NCI-H128 (cell line): Measurements from ENCODE around the gene APOA5.
"Not testable (repeated sequence)": the region's sequence is repeated elsewhere in the genome, so short reads cannot be mapped to it uniquely, and the experiment has no call there.

Source experiments
- DNase-seq: peaks from one replicate; lab custom pipeline; 2025; ENCODE audit not compliant: unreplicated experiment; lab: John Stamatoyannopoulos, UW

APOA5 gene

DNA sequence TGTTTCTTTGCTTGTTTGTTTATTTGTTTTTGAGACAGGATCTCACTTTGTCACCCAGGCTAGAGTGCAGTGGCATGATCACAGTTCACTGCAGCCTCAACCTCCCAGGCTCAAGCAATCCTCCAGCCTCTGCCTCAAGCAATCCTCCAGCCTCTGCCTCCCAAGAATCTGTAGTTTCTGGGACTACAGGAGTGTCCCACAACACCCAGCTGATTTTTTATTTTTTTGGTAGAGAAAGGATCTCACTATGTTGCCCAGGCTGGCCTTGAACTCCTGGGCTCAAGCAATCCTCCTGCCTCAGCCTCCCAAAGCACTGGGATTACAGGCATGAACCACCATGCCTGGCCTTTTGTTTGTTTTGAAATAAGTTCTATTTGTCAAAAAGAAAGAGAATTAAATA lies 10.0 kb upstream of the APOA5 start:
- DNase-seq: not testable (repeated sequence)

DNA sequence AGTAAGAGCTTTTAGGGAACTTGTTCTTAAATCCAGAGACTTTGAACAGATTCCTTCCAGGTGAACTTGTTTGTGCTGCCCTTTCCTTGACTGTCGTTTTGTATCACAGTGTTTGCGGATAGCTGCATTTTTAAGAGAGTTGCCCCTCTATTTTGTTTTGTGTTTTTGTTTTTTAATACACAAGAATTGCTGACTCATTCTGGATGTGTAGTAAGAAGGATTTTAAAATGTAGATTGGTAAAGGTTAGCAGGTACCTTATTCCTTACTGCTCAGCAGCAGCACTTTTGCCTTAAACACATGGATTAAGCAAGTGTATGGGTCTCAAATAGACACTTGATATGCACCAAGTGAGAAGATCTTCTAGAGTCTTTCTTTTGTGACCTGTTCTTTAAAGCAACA lies 8.9 kb upstream of the APOA5 start:
- DNase-seq: no peak

DNA sequence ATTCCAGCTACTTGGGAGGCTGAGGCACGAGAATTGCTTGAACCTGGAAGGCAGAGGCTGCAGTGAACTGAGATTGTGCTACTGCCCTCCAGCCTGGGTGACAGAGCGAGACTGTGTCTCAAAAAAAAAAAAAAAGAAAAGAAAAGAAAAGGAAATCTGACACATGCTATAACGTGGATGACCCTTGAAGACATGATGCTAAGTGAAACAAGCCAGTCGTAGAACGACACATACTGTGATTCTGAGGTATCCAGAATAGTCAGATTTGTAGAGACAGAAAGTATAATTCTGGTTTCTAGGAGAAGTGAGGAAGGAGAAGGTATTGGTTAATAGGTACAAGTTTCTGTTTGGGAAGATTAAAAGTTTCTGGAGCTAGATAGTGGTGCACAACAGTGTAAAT lies 6.7 kb upstream of the APOA5 start:
- no peak for DNase-seq

DNA sequence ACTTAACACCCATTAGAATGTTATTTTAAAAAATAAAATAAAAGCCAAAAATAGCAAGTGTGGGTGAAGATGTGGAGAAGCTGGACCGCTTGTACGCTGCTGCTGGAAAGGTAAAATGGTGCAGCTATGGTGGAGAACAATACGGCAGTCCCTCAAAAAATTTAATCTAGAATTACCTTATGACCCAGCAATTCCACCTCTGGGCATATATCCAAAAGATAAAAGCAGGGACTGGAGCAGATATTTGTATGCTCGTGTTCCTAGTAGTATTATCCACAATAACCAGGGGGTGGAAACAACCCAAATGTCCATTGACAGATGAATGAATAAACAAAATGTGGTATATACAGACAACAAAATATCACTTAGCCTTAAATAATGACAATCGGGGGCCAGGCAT lies 6.1 kb upstream of the APOA5 start:
- no peak for DNase-seq

DNA sequence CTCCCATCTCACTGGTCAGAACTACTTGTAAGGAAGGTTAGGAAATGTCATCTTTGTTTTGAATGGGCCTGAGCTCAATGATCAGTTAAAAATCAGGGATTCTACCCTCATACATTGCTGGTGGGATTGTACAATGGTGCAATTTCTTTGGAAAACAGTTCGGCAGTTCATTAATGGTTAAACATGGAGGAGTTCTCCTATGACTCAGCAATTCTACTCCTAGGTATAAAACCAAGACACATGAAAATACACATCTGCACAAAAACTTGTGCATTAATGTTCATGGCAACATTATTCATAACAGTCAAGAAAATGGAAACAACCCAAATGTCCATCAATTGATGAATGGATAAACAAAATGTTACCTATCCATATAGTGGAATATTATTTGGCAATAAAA lies 4.9 kb upstream of the APOA5 start:
- DNase-seq: no peak

DNA sequence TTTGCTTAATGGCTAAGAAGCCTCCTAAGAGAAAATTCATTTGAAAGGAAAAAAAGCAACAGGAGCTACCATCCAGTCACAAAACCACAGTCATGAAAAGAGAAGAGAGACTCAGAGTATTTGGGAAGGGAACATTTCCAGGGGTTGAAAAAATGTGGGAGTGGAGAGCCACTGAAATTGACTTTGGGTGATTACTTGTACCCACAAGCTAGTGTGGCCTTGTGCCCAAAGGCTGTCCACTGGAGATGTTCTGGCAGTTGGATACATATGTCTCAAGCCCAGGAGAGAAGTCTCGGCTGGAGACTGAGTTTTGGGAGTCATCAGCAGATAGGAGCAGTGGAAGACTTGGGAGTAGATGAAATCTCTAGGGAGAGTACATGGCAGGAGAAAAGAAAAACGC lies 3.2 kb upstream of the APOA5 start:
- no peak for DNase-seq

DNA sequence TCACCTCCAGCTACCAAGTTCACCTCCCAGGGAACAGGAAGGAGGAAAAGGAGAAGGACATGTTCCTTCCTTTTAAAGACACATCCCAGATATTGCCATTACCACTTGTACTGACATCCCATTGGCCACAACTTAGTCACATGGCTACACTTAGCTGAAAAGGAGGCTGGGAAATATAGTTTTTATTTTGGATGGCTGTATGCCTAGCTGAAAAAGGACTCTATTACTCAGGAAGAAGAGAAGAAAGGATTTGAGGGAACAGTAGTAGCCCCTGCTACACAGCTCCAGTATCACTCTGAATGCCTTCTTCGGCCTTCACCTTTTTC lies 2.1 kb upstream of the APOA5 start:
- DNase-seq: no peak

DNA sequence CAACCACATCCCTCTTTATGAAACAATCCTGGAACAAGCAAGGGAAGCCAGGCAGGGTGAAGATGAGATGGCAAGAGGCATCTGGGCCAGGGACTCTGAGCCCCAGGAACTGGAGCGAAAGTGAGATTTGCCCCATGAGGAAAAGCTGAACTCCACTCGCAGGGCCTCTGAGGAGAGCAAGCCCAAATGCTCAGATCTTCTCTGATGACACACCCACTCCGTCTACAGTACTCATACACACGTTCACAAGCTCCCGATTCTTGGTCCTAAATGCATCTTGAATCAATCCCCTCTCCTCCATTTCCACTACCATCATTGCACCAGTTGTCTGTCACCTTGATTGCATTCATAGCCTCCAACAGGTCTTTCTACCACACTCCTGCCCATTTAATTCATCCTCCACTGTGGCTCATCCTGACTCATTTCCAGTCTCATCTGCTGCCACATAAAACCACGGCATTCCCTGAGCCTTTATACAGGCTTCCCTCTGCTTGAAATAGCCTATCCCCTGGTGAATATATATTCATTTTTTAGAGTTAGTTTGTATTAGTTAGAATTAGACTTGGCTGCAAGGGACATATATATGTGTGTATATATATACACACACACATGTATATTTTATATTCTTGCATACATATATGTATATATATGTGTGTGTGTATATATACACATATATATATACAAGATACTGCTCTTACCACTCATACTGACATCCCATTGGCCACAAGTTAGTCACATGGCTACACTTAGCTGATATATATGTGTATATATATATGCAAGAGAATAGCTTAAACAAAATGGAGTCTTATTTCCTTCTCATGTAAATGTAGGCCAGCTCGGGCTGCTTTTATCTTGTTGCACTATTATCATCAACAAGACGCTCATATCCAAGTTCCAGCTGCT lies 1.4 kb upstream of the APOA5 start:
- DNase-seq: no peak

DNA sequence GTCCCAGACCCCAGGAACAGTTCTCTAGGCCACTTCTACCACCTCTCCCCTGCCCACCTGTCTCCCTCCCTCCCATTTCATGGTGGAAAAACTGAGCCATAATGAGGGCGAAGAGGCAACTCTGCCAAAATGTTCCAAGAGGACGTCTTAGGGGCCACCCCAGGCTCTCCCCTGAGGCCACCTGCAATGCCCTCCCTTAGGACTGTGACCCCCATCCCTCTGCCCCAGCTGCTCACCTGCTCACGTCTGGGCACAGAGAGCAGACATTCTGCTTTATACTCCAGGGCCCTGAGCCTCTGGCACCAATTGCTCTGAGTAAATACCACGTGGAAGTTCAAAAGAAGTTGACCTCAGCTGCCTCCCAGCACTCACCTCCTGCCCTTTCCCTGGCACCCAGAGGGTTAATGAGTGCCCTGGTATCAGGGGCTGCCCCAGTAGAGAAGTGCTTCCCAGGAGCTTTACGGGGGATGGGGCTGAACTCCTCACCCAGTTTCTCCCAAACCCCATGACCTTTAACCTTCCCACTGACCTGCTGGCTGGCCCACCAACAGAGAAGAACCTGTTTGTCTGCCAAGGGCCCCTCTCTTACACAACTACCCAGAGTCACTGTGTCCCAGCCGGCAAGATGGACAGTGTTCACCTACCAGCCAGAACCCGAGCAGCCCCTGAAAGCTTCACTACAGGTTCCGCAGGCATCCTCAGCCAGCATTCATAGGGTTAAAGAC lies 627 bp upstream of the APOA5 start:
- DNase-seq: no peak

DNA sequence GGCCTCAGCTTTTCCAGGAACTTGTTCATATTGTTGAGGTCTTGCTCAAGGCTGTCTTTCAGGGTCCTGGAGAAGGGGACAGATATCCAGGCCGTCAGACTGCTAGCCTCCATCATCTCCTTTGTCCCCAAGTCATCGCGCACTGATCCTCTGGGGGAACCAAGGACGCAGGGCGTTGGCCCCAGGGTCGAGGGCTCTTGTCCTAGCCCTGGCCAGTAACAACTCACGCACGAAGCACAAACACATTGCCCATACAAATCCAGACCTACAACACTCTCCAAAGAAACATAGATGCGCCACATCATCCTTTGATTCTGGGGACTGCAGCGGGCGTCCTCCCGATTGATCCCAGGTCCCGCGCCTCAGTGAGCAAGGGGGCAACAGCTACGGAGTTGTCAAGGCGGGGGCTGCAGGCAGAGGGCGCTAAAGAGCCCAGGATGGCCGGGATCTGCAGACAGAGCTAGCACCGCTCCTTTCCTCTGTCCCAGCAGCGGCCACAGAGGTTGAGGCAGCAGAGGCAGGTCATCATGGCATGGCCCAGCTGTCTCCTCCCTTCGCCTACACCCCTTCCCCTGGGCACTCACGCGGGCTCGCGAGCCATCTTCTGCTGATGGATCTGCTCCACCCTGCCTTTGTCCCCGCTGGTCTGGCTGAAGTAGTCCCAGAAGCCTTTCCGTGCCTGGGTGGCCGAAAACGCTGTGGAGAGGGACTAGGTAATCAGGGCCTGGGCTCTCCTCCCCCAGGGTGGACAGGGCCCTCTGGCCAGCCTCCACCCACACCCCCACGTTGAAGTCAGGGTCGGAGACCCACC lies 472 bp downstream of the APOA5 start:
- peak; percentile 33 for DNase-seq

DNA sequence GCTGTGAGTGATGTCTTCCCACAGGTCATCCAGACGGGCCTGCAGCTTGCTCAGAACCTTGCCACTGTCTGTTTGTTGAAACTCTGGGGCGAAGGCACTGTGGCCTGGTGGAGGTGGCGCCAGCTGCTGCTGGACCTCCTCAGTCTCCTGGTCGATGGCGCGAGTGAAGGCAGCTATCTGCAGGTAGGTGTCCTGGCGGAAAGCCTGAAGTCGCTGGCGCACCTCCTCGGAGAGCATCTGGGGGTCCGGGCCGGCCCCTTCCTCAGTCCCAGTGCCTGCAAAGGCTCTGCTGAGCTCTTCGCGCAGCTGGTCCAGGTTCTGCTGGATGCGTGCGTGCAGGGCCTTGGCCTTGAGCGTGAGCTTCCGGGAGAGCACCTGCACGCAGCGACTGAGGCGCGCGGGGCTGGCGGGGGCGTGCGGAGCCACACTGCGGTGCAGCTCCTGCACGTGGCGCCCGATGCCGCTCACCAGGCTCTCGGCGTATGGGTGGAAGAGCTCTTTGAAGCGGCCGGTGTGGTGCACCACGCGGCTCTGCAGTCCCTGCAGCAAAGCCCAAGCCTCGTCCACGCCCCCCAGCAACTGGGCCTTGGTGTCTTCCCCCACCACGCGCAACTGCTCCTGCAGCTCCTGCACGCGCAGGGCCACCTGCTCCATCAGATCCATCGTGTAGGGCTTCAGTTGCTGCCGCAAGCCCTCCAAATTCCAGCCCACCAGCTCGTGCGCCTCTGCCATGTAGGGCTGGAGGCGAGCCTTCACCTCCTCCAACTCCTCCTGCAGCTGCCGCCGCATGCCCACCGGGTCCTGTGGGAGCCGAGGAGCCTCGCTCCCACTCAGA lies 1.3 kb downstream of the APOA5 start:
- DNase-seq: no peak

DNA sequence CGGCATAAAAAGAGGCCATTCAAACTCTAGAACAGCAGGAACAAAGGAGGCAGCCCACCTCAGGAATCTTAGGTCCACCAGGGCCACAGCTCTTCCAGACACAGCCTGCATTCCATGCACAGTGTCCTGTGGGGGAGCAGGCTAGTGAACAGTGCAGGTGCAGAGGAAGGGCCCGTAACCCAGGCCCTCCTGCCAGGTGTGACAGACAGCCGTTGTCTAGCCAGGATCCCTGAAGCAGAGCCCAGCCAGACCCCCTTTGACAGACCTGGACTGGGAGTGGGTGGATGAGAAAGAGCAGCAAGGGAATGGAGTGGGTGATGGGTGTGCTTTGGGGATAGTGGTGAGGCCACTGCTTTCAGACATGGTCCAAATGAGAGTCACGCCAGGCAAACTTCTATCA lies 2.7 kb downstream of the APOA5 start:
- DNase-seq: no peak

DNA sequence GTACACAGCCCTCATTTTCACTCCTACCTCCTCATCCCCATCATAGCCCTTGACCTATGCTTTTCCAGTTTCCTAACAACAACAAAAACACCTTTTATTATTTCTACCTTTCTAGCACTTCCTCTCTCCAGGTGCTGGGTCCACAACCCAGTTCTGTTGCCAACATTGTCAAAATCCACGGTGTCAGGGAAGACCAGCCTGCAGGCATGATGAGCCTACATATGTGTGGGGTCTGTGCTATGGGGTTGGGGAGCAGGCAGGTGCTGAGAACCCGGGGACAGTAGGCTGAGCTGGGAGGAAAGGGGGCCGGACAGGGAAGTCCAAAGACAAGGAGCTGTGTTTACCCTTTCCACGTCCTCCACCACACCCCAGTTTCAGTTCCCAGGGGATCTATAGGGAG lies 3.1 kb downstream of the APOA5 start:
- DNase-seq: no peak

DNA sequence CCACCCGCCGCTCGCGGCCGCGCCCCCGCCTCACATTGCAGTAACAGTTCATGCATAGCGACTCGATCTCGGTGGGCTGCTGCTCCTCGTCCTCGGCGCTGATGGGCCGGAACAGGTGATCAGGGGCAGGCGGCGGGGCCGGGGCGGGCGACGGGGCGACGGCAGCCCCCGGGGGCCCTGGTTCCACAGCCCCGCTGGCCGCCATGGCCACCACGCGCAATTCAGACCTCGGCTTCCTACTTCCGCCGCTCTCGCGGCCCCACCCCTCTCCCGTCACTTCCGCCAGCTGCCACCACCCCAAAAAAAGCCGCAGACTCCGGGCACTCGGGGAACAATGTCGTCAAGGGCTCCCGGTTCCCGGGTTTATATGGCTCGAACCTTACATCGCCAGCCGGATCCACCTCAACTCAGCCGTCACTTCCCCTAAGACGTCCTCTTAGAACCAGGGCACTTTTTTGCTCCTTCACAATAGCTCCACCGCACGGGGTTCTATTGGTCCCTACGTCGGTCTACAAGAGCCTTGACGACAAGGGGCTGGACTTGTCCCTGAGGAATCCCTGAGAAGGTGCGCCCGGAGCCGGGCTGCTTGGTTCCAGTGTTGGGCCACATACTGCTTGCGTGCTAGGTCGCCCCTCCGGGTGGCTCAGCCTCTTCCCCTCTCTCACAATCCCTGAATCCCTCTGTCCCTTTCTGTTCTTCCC lies 3.7 kb downstream of the APOA5 start, which contains the start of gene ZPR1:
Gene ZPR1, minus strand, starts transcription at position 238 of the 701 bp plus-strand sequence. Its CDS starts 33 bp downstream, at position 205.
- DNase-seq: peak; percentile 3

DNA sequence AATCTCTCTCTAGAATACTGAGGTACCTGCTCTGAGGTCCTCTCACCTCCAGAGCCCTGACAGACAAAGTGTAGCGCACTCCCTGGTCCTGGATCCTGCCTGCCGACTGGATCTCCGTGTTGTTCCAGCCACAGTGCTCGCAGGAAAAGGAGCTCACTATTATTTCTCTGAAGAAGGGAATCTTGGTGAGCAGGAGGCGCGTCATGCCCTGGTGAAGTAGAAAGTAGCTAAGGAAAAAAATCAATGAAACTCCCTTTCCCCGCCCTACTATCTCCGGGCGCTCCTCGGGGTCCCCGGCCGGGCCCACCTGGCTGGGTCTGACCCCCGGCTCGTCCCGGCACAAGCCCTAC lies 4.3 kb downstream of the APOA5 start:
- DNase-seq: no peak

DNA sequence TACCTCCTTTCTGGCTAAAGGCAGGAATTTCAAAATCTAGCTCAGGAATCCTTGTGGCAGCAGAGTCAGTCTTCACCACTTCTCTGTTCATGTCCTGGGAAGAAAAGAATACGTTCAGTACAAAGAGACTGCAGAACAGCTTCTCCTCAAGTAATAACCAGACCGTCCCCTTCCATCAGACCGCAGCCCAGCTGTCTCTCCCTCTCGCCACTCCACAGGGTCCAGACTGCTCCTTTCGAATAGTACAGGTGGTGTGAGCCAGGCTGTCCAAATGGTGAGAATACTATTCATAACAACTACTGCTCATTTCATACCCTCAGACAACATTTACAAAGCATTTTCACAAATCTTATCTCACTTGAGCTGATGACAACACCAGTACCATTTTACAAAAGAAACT lies 4.7 kb downstream of the APOA5 start:
- DNase-seq: no peak

DNA sequence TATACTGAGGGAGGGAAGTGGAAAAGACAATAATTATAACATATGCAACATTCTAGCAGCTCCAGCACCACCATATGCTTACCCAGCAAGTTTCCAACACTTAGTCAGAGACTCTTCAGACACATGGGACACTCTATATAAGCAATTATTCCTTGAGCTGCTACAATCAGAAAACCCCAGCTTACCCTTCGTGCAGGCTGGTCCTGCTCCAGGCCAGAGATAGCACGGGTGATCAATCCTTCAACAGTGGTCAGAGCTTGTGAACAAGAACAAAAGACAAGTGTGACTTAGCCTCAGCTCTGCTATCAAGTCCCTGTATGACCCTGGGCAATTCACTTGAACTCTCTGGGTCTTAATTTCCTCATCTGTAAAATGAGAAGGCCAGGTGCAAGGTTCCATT lies 5.4 kb downstream of the APOA5 start:
- DNase-seq: no peak

DNA sequence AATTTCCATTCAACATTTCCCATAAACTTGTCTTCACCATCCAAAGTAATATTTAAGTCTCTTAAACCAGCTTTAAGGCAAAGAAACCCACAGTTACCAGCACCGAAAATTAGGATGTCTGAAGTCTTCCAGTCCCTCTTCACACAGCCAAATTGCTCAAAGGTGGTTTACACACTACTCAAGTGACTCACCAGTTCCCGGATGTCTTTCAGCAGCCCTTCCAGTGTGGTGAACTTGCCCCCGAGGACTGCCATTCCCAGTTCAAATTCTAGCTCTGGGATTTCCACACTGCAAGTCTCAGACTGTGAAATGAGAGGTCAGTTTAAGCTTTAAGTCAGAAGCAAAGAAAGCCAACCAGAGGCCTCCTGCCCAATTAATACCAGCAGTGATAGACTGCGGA lies 9.0 kb downstream of the APOA5 start:
- DNase-seq: no peak

DNA sequence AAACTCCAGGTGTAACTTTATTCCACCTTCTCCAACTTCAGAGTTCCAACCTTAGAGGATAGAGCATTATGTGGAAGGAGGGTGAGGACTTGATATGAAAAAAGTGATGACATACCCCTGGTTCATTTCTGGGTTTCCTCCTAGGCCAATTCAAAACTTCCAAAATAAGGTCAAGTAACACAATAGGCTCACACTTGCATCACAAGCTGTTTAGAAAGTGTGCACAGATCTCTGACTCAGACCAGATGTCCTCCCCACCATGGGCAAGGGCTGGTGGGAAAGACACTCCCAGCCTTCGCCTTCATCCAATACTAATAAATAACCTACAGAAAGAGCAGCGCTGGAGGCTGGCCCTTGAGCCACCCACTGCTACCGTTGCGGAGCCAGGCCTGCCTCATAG lies 13.1 kb downstream of the APOA5 start:
- no peak for DNase-seq

DNA sequence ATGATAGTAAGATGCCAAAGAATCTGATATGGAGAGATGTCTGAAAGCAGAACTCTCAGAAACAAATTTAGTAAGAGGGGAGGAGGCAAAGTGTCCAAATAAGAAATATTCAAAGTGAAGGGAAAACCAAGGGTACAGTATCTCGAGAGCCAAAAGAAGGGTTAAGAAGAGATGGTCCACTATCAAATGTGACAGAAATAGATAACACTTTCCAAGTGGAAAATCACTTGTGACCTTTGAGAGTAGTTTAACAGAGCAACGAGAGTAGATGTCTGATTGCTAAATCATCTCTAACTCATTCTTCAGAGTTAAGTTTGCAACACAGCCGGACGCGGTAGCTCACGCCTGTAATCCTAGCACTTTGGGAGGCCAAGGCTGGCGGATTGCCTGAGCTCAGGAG lies 14.6 kb downstream of the APOA5 start:
- DNase-seq: no peak
